HepG2 (cell line): ENCODE measurements around the gene TMEM74B. TPM values are rescaled to one million over a fixed set of nuclear protein-coding genes. Genes with fewer than 3 reads are reported as not detected.

ENCODE experiments used
- DZIP1 ChIP-seq: sonication (generic); formaldehyde crosslinking; IDR thresholded peaks from 2 replicates; pipeline ENCODE4 v1.5.0; 2020; ENCODE audit warnings: mild to moderate bottlenecking, missing genetic modification reagents
- EEA1 ChIP-seq: sonication (generic); formaldehyde crosslinking; IDR thresholded peaks from 2 replicates; pipeline ENCODE4 v1.5.1; 2020; ENCODE audit warnings: mild to moderate bottlenecking, missing genetic modification reagents, borderline replicate concordance
- EED ChIP-seq: sonication (generic); formaldehyde crosslinking; IDR thresholded peaks from 2 replicates; pipeline ENCODE4 v1.5.0; 2020; ENCODE audit warnings: mild to moderate bottlenecking, missing genetic modification reagents
- ETV5 ChIP-seq: IDR thresholded peaks from 2 replicates; pipeline ENCODE4 v1.6.1; 2018; ENCODE audit warnings: missing biosample characterization, missing genetic modification reagents, inconsistent platforms, borderline replicate concordance
- HNF1B ChIP-seq: sonication (generic); formaldehyde crosslinking; IDR thresholded peaks from 2 replicates; pipeline ENCODE4 v1.5.1; 2020; ENCODE audit warnings: mild to moderate bottlenecking, moderate library complexity, missing genetic modification reagents
- NR2C2 ChIP-seq: sonication (generic); formaldehyde crosslinking; IDR thresholded peaks from 2 replicates; pipeline ENCODE4 v1.4.0; 2020; ENCODE audit warnings: missing genetic modification reagents, mild to moderate bottlenecking, moderate library complexity, borderline replicate concordance
- NRL ChIP-seq: sonication (generic); formaldehyde crosslinking; IDR thresholded peaks from 2 replicates; pipeline ENCODE4 v1.5.0; 2020; ENCODE audit warnings: missing genetic modification reagents, mild to moderate bottlenecking, moderate library complexity, borderline replicate concordance
- RCOR2 ChIP-seq: IDR thresholded peaks from 2 replicates; pipeline ENCODE4 v1.6.1; 2016; ENCODE audit warnings: missing biosample characterization, missing genetic modification reagents
- RELA ChIP-seq: sonication (generic); formaldehyde crosslinking; IDR thresholded peaks from 2 replicates; pipeline ENCODE4 v1.4.0; 2020; ENCODE audit warnings: missing genetic modification reagents
- ZNF235 ChIP-seq: sonication (generic); formaldehyde crosslinking; IDR thresholded peaks from 2 replicates; pipeline ENCODE4 v1.8.1; 2023; ENCODE audit warnings: mild to moderate bottlenecking, missing genetic modification reagents, borderline replicate concordance
- ZNF280D ChIP-seq: sonication (generic); formaldehyde crosslinking; IDR thresholded peaks from 2 replicates; pipeline ENCODE4 v1.5.1; 2020; ENCODE audit warnings: mild to moderate bottlenecking, missing genetic modification reagents
- ZNF292 ChIP-seq: sonication (generic); formaldehyde crosslinking; IDR thresholded peaks from 2 replicates; pipeline ENCODE4 v1.8.1; 2022; ENCODE audit warnings: mild to moderate bottlenecking, low read depth, missing genetic modification reagents, borderline replicate concordance
- ZNF451 ChIP-seq: sonication (generic); formaldehyde crosslinking; IDR thresholded peaks from 2 replicates; pipeline ENCODE4 v1.5.0; 2020; ENCODE audit warnings: mild to moderate bottlenecking, missing genetic modification reagents
- ZNF687 ChIP-seq: sonication (generic); formaldehyde crosslinking; IDR thresholded peaks from 2 replicates; pipeline ENCODE4 v1.5.1; 2020; ENCODE audit warnings: mild to moderate bottlenecking, missing genetic modification reagents, moderate library complexity
- polyA plus RNA-seq, 8 experiments: library from polyadenylated mRNA; depleted of rRNA in 3 of 8; stranded (reverse) in 7 of 8; unstranded in 1 of 8; fragments of >200 nt; fragmentation: Illumina TruSeq in 4 of 8; extraction: Trizol in 4 of 8; gene quantifications; 2 replicates each; pipeline versions ENCODE4 v1.2.1 to v1.2.3, GENCODE V29; 2011 to 2016; ENCODE audit warnings: low read depth in 4 of 8, missing spikeins in 1 of 8, mixed read lengths in 1 of 8; ENCODE audit not compliant: insufficient read depth in 1 of 8
- total RNA-seq, 5 experiments: library from RNA; depleted of rRNA; stranded (reverse); fragments of >200 nt; fragmentation: Illumina TruSeq; extraction: Trizol; gene quantifications; 2 replicates each; pipeline ENCODE4 v1.2.3, GENCODE V29; 2016; ENCODE audit warnings: low read depth in 1 of 5

Gene TMEM74B
- total and polyA plus RNA-seq, 2 of the 13 experiments (the other 11 are each of a cell fraction or from before 2014, with no cell fraction given), result 4.7 to 18.4 TPM

- TF ChIP-seq EEA1 (CRISPR knock-in tag) (no peak), DZIP1 (CRISPR knock-in tag) (0 out of 2 replicates have a peak, but pooled peaks have one; percentile 3), ZNF451 (CRISPR knock-in tag) (peak; percentile 67; the same call in 1 of the 2 replicates), EED (CRISPR knock-in tag) (no peak), NR2C2 (CRISPR knock-in tag) (0 out of 2 replicates have a peak, but pooled peaks have one; percentile 12), RCOR2 (CRISPR knock-in tag) (no peak), RELA (CRISPR knock-in tag) (no peak), ETV5 (CRISPR knock-in tag) (peak; percentile 23; the same call in 1 of the 2 replicates), ZNF687 (peak; percentile 84), ZNF280D (CRISPR knock-in tag) (0 out of 2 replicates have a peak, but pooled peaks have one; percentile 26), HNF1B (CRISPR knock-in tag) (no peak), ZNF292 (CRISPR knock-in tag) (0 out of 2 replicates have a peak, but pooled peaks have one; percentile 26), NRL (CRISPR knock-in tag) (peak; percentile 39; the same call in 1 of the 2 replicates), ZNF235 (CRISPR knock-in tag) (no peak)
Observed at GRCh38 chr20:1186367-1186991, 1.7 kb upstream of the TMEM74B start (continued).
